ENCODE measurements around the gene HDAC10.

DNA sequence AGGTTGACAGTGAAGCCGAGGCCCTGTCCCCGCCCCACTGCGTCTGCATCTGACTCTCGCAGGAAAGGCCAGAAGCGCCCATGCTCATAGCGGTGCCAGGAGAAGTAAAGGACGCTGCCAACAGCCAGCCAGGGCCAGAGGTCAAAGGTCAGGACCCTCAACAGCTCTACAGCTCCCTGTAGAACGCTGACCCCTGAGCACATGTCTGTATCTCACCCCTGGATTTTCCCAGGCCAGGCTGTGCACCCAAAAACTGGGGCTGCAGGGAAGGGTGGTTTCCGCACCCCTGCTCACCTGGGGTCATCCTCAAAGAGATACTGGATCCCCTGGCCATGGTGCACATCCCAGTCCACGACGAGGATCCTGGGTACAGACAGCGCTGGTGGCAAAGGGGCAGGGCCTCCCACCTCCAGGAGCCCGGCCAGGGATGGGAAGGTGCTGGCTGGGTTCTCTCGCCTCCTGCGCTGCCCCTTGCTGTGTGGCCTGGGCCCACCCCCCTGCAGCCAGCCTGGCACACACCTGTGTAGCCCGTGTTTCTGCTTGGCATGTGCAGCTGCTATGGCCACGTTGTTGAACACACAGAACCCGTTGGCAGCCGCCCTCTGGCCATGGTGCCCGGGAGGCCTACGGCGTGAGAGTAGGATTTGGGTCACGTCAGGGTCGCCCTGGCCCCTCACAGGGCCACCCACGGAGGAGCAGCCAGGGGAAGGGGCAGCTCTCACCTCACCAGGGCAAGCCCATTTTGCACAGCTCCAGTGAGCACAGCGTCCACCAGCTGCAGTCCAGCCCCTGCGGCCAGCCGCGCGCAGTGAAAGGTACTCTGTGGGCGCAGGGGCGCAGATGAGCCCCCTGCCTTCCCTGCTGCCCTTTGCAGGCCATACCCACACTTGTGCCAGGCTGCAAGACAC lies 1.5 kb downstream of the HDAC10 start:
- no peak for TF ChIP-seq TCF12 (IDR thresholded peaks at IDR 0.05)
- TF ChIP-seq CTCF (IDR thresholded peaks at IDR 0.05): no peak
- TF ChIP-seq FOSL2 (IDR thresholded peaks at IDR 0.05; ENCODE audit: borderline replicate concordance, low read depth): no peak
- TF ChIP-seq RFX5 (IDR thresholded peaks at IDR 0.05; ENCODE audit: low read length): no peak
- no peak for TF ChIP-seq RAD21 (IDR thresholded peaks at IDR 0.05; ENCODE audit: low read length)
- TF ChIP-seq EP300 (IDR thresholded peaks at IDR 0.05; ENCODE audit: borderline replicate concordance in 1 of 2, low read depth in 1 of 2, low read length in 1 of 2): no peak
- TF ChIP-seq MEF2A (IDR thresholded peaks at IDR 0.05; ENCODE audit: borderline replicate concordance, low read depth): no peak
- no peak for TF ChIP-seq SMC3 (IDR thresholded peaks at IDR 0.05; ENCODE audit: low read depth, low read length)
- no peak for TF ChIP-seq POLR2AphosphoS5 (IDR thresholded peaks at IDR 0.05; ENCODE audit: low read depth, low read length)
- no peak for TF ChIP-seq REST (IDR thresholded peaks at IDR 0.05; ENCODE audit: low read depth, low read length)
